Cardiac muscle cell (in vitro differentiated cells and primary cell): ENCODE results near the gene EGFL7. TPM values are rescaled to one million over a fixed set of nuclear protein-coding genes. Genes with fewer than 3 reads are reported as not detected.
A peak's percentile ranks its signal among the peaks of the same experiment; 100 is the strongest.

Experiments
- DNase-seq, 2 donors: peaks; one replicate each; pipeline versions ENCODE4 v3.0.0 to v3.0.0-alpha.2; 2010 to 2017; ENCODE audit warnings: low read depth in 1 of 2, low spot score in 1 of 2
- H3K27ac ChIP-seq: fragments of 200-600 bp; sonication (generic); 2 replicates; pipeline ENCODE4 v1.5.1; 2016
- H3K27me3 ChIP-seq: fragments of 200-600 bp; sonication (generic); 2 replicates; pipeline ENCODE4 v1.6.0; 2016; ENCODE audit warnings: control low read depth
- H3K36me3 ChIP-seq: fragments of 200-600 bp; sonication (generic); 2 replicates; pipeline ENCODE4 v1.5.1; 2016; ENCODE audit warnings: control low read depth
- H3K4me1 ChIP-seq: fragments of 200-600 bp; sonication (generic); 2 replicates; pipeline ENCODE4 v1.8.1; 2017; ENCODE audit warnings: low read depth, mild to moderate bottlenecking, mixed run types
- H3K4me3 ChIP-seq: fragments of 200-600 bp; sonication (generic); 2 replicates; pipeline ENCODE4 v1.5.1; 2016; ENCODE audit warnings: mild to moderate bottlenecking
- H3K9me3 ChIP-seq: fragments of 200-600 bp; sonication (generic); 2 replicates; pipeline ENCODE4 v1.5.1; 2017; ENCODE audit warnings: low read depth, mild to moderate bottlenecking, control low read depth
- CTCF ChIP-seq: IDR thresholded peaks from 2 replicates; pipeline ENCODE4 v1.5.1; 2012; ENCODE audit warnings: low read depth, mild to moderate bottlenecking, low read length
- polyA plus RNA-seq: library from polyadenylated mRNA; unstranded; fragments of >200 nt; fragmentation: Nextera tagmentation; extraction: Ambion mirVana; gene quantifications from 2 replicates; pipeline ENCODE4 v1.2.1, GENCODE V29; 2016
- total RNA-seq: library from RNA; depleted of rRNA; stranded (reverse); fragments of >200 nt; gene quantifications from 2 replicates; pipeline ENCODE4 v1.2.3, GENCODE V29; 2016

EGFL7 gene
- total and polyA plus RNA-seq, 2 experiments from 2014 or later, result 50.9 to 82.9 TPM

DNA sequence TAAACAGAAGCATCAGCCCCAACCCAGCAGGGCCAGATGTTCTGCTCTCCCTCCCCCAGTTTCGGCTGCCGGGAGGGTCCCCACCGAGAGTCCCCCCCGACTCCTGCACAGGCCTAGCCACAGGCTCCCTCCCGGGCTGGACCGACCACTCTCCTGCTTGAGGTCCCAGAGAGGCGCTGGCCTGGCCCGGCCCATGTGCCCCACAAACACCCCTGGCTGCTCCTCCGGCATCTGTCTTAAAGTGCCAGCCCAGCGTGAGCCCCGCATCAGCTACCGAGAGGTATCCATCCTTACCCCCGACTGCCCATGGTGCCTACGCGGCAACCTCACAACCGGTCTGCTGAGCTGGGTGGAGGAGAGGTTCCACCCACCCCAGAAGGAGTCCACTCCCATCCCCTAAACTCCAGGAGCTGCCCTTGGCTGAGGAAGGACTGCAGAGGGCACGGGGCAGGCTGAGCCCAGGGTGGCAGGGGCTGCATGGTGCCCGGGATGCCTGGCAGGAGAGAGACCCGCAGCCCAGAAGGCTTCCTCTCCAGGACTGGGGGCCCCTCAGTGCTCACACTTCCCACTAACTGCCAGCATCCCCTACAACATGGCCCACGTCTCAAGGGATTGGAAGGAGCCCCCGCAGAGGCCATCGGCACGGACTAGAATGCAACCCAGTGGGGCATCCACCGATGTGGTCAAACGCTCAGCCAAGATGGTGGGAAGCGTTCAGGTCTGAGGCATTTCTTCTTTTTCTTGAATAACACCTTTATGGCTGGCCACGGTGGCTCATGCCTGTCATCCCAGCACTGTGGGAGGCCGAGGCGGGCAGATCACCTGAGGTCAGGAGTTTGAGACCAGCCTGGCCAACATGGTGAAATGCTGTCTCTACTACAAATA is 15.6 kb upstream of the EGFL7 start:
- no peaks in the 10 kb centered on the region for H3K36me3 ChIP-seq
- peaks cover 9% of the 10 kb centered on the region for H3K4me1 ChIP-seq
- no peak for TF ChIP-seq CTCF
- no peak for DNase-seq
- H3K9me3 ChIP-seq, result no peaks in the 10 kb centered on the region
- H3K27me3 ChIP-seq, result no peaks in the 10 kb centered on the region
- no peak overlapping the region for H3K4me3 ChIP-seq
- H3K27ac ChIP-seq, result no peak overlapping the region

GRCh38 chr9:136648751-136649150 is 14.0 kb upstream of the EGFL7 start:
- H3K4me1 ChIP-seq, result peaks cover 9% of the 10 kb centered on the region
- DNase-seq, result peak in 1 of 2 donors; percentile 42
- no peaks in the 10 kb centered on the region for H3K27me3 ChIP-seq
- no peak for TF ChIP-seq CTCF
- H3K9me3 ChIP-seq, result no peaks in the 10 kb centered on the region
- no peak overlapping the region for H3K4me3 ChIP-seq
- H3K27ac ChIP-seq, result no peak overlapping the region
- H3K36me3 ChIP-seq, result no peaks in the 10 kb centered on the region

- Histone ChIP-seq H3K4me1 (peaks cover 4% of the 10 kb centered on the region), H3K9me3 (no peaks in the 10 kb centered on the region), H3K4me3 (no peak overlapping the region), H3K27ac (no peak overlapping the region), H3K27me3 (no peaks in the 10 kb centered on the region), H3K36me3 (no peaks in the 10 kb centered on the region)
- no peak for DNase-seq
- TF ChIP-seq CTCF, result no peak
Measured at GRCh38 chr9:136650021-136650420, 12.7 kb upstream of the EGFL7 start.

GRCh38 chr9:136650648-136651047 is 12.1 kb upstream of the EGFL7 start:
- Histone ChIP-seq H3K36me3 (no peaks in the 10 kb centered on the region), H3K9me3 (no peaks in the 10 kb centered on the region), H3K27ac (no peak overlapping the region), H3K4me1 (peaks cover 4% of the 10 kb centered on the region), H3K4me3 (no peak overlapping the region), H3K27me3 (no peaks in the 10 kb centered on the region)
- DNase-seq, result no peak
- TF ChIP-seq CTCF, result no peak

DNA sequence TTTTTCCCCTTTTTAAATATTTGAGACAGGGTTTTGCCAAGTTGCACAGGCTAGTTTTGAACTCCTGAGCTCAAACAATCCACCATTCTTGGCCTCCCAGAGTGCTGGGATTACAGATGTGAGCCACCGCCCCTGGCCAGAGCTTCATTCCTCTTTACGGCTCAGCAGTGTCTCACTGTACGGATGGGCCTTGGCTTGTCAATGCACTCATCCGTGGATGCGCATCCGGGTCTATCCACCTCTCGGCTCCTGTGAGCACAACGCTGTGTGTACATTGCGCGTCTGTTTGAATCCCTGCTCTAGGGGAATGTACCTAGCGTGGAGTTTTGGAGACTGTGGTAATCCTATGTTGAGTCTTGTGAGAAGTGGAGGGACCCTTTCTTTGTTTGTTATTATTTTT is 10.9 kb upstream of the EGFL7 start:
- Histone ChIP-seq H3K9me3 (no peaks in the 10 kb centered on the region), H3K36me3 (no peaks in the 10 kb centered on the region), H3K4me3 (no peak overlapping the region), H3K4me1 (no peaks in the 10 kb centered on the region), H3K27ac (no peak overlapping the region), H3K27me3 (no peaks in the 10 kb centered on the region)
- no peak for DNase-seq
- no peak for TF ChIP-seq CTCF
